ENCODE data around the gene ARHGAP31.

ARHGAP31 gene

GRCh38 chr3:119297169-119297568 is 3.0 kb downstream of the ARHGAP31 start:
- Histone ChIP-seq H3K36me3 (ENCODE audit: control insufficient read depth, insufficient read depth, low read length) (no peaks in the 10 kb centered on the region), H3K9me3 (ENCODE audit: control insufficient read depth, low read length) (no peaks in the 10 kb centered on the region), H3K4me1 (peaks cover 5% of the 10 kb centered on the region), H3K4me3 (ENCODE audit: low read depth, low read length) (no peak overlapping the region), H3K27ac (no peak overlapping the region), H2AFZ (no peak overlapping the region), H3K79me2 (no peaks in the 10 kb centered on the region), H3K9ac (no peak overlapping the region), H3K27me3 (ENCODE audit: control insufficient read depth, insufficient read depth, low read length) (no peaks in the 10 kb centered on the region), H3K4me2 (ENCODE audit: low read length) (no peak overlapping the region)
- TF ChIP-seq, protein P1, sequence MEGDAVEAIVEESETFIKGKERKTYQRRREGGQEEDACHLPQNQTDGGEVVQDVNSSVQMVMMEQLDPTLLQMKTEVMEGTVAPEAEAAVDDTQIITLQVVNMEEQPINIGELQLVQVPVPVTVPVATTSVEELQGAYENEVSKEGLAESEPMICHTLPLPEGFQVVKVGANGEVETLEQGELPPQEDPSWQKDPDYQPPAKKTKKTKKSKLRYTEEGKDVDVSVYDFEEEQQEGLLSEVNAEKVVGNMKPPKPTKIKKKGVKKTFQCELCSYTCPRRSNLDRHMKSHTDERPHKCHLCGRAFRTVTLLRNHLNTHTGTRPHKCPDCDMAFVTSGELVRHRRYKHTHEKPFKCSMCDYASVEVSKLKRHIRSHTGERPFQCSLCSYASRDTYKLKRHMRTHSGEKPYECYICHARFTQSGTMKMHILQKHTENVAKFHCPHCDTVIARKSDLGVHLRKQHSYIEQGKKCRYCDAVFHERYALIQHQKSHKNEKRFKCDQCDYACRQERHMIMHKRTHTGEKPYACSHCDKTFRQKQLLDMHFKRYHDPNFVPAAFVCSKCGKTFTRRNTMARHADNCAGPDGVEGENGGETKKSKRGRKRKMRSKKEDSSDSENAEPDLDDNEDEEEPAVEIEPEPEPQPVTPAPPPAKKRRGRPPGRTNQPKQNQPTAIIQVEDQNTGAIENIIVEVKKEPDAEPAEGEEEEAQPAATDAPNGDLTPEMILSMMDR (IDR thresholded peaks at IDR 0.05): no peak

DNA sequence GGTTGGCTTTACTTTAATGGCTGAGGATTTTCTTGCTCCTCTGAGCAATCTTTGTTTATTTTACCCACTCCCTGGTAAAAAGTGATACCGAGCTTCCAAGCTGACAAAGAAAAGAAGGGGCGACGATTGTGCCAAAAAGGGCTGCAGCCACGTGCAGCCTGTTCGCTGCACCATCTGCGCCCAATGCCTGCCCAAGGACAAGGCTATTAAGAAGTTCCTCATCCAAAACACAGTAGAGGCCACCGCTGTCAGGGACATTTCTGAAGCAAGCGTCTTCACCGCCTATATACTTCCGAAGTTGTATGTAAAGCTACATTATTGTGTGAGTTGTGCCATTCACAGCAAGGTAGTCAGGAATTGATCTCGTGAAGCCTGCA is 4.4 kb downstream of the ARHGAP31 start:
- no peak overlapping the region for H3K27ac ChIP-seq
- no peak overlapping the region for H3K4me2 ChIP-seq (ENCODE audit: low read length)
- no peaks in the 10 kb centered on the region for H3K27me3 ChIP-seq (ENCODE audit: control insufficient read depth, insufficient read depth, low read length)
- TF ChIP-seq, protein P1 (IDR thresholded peaks at IDR 0.05): no peak
- H2AFZ ChIP-seq: no peak overlapping the region
- no peaks in the 10 kb centered on the region for H3K36me3 ChIP-seq (ENCODE audit: control insufficient read depth, insufficient read depth, low read length)
- H3K4me3 ChIP-seq (ENCODE audit: low read depth, low read length): no peak overlapping the region
- peaks cover 5% of the 10 kb centered on the region for H3K4me1 ChIP-seq
- H3K79me2 ChIP-seq: no peaks in the 10 kb centered on the region
- H3K9ac ChIP-seq: no peak overlapping the region
- H3K9me3 ChIP-seq (ENCODE audit: control insufficient read depth, low read length): no peaks in the 10 kb centered on the region

DNA sequence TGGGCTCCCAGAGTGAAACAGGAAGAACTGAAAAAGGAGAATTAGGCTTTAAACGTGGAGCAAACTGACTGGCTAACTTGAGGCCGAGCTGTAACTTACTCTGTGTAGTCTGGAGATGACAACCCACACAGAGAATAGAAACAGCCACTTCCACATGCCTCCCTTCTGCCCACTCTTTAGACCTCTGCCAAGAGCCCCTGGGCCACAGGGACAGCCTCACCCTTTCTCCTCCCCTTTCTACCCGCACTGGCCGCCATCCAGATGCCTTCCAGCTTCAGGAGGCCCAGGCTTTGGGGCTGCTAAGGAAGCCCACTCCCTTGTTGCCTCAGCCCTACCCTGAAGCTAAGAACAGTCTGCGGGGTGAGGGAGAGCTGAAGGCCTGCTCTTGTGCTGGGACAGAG is 6.8 kb downstream of the ARHGAP31 start:
- no peak overlapping the region for H3K9ac ChIP-seq
- TF ChIP-seq, protein P1 (IDR thresholded peaks at IDR 0.05): no peak
- H3K79me2 ChIP-seq: no peaks in the 10 kb centered on the region
- H3K27ac ChIP-seq: no peak overlapping the region
- no peak overlapping the region for H3K4me2 ChIP-seq (ENCODE audit: low read length)
- H3K27me3 ChIP-seq (ENCODE audit: control insufficient read depth, insufficient read depth, low read length): no peaks in the 10 kb centered on the region
- no peak overlapping the region for H3K4me3 ChIP-seq (ENCODE audit: low read depth, low read length)
- H3K4me1 ChIP-seq: peaks cover 5% of the 10 kb centered on the region
- H3K36me3 ChIP-seq (ENCODE audit: control insufficient read depth, insufficient read depth, low read length): no peaks in the 10 kb centered on the region
- H2AFZ ChIP-seq: no peak overlapping the region
- H3K9me3 ChIP-seq (ENCODE audit: control insufficient read depth, low read length): no peaks in the 10 kb centered on the region

DNA sequence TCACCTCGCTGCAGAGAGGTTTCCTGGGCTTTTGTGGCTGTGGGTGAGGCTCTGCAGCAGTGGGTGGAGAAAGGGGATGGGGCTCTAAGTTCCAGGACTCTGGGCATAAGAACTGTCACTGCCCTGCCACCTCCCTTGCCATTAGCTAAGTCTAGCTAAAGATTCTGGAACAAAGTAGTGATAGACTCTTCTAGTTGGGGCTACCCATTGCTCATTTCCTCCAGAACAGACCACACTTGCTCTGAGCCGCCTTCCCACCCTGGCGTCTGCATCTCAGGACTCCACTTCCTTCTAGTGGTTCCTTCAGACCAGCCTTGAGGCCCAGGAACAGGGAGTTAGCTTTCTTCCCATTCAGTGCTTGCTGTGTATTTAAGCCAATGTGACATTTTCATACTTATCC is 7.5 kb downstream of the ARHGAP31 start:
- H3K9me3 ChIP-seq (ENCODE audit: control insufficient read depth, low read length): no peaks in the 10 kb centered on the region
- H3K4me3 ChIP-seq (ENCODE audit: low read depth, low read length): no peak overlapping the region
- no peak overlapping the region for H3K27ac ChIP-seq
- TF ChIP-seq, protein P1 (IDR thresholded peaks at IDR 0.05): no peak
- no peak overlapping the region for H3K4me2 ChIP-seq (ENCODE audit: low read length)
- no peaks in the 10 kb centered on the region for H3K79me2 ChIP-seq
- no peaks in the 10 kb centered on the region for H3K36me3 ChIP-seq (ENCODE audit: control insufficient read depth, insufficient read depth, low read length)
- H3K27me3 ChIP-seq (ENCODE audit: control insufficient read depth, insufficient read depth, low read length): no peaks in the 10 kb centered on the region
- peaks cover 2% of the 10 kb centered on the region for H3K4me1 ChIP-seq
- no peak overlapping the region for H2AFZ ChIP-seq
- no peak overlapping the region for H3K9ac ChIP-seq

- Histone ChIP-seq H3K27me3 (ENCODE audit: control insufficient read depth, insufficient read depth, low read length) (no peaks in the 10 kb centered on the region), H3K9me3 (ENCODE audit: control insufficient read depth, low read length) (no peaks in the 10 kb centered on the region), H3K36me3 (ENCODE audit: control insufficient read depth, insufficient read depth, low read length) (no peaks in the 10 kb centered on the region), H3K79me2 (no peaks in the 10 kb centered on the region), H3K27ac (no peak overlapping the region), H3K4me2 (ENCODE audit: low read length) (no peak overlapping the region), H3K9ac (no peak overlapping the region), H3K4me1 (no peaks in the 10 kb centered on the region), H3K4me3 (ENCODE audit: low read depth, low read length) (no peak overlapping the region), H2AFZ (no peak overlapping the region)
- TF ChIP-seq, protein P1 (IDR thresholded peaks at IDR 0.05): no peak
These were observed 8.7 kb downstream of the ARHGAP31 start for GRCh38 chr3:119302697-119303551.

Measured in parathyroid adenoma (tissue), 2 donors.